DMS 273 (cell line): Measurements from ENCODE around the gene PACC1.
"Not testable (repeated sequence)": the region's sequence is repeated elsewhere in the genome, so short reads cannot be mapped to it uniquely, and the experiment has no call there.

Source experiments
- DNase-seq: peaks from one replicate; lab custom pipeline; 2025; ENCODE audit not compliant: unreplicated experiment; lab: John Stamatoyannopoulos, UW

Gene PACC1

GRCh38 chr1:212397171-212397570 lies 17.5 kb downstream of the PACC1 start:
- DNase-seq = no peak

- no peak for DNase-seq
Measured at GRCh38 chr1:212396638-212397037, 18.0 kb downstream of the PACC1 start.

- not testable (repeated sequence) for DNase-seq
Measured at GRCh38 chr1:212395678-212396437, 18.8 kb downstream of the PACC1 start.

GRCh38 chr1:212388985-212389716 lies 25.5 kb downstream of the PACC1 start:
- no peak for DNase-seq

GRCh38 chr1:212386029-212386428 lies 28.7 kb downstream of the PACC1 start:
- DNase-seq = no peak

GRCh38 chr1:212381397-212382035 lies 33.2 kb downstream of the PACC1 start:
- DNase-seq = no peak

- DNase-seq = no peak
Measured at GRCh38 chr1:212379366-212379765, 35.3 kb downstream of the PACC1 start.

- DNase-seq = no peak
Measured at GRCh38 chr1:212377644-212378043, 37.0 kb downstream of the PACC1 start.

- DNase-seq = no peak
Measured at GRCh38 chr1:212375986-212376385, 38.7 kb downstream of the PACC1 start.

GRCh38 chr1:212368073-212368484 lies 46.6 kb downstream of the PACC1 start:
- DNase-seq = peak; percentile 83

- no peak for DNase-seq
Measured at GRCh38 chr1:212367474-212368072, 47.1 kb downstream of the PACC1 start.

- DNase-seq = no peak
Measured at GRCh38 chr1:212366901-212367300, 47.8 kb downstream of the PACC1 start.

GRCh38 chr1:212364985-212365384 lies 49.7 kb downstream of the PACC1 start:
- no peak for DNase-seq

- DNase-seq = no peak
Measured at GRCh38 chr1:212359794-212360479, 54.7 kb downstream of the PACC1 start.

- no peak for DNase-seq
Measured at GRCh38 chr1:212355230-212355969, 59.3 kb downstream of the PACC1 start.

GRCh38 chr1:212354464-212354863 lies 60.2 kb downstream of the PACC1 start:
- no peak for DNase-seq

GRCh38 chr1:212353181-212353580 lies 61.5 kb downstream of the PACC1 start:
- DNase-seq = no peak

- no peak for DNase-seq
Measured at GRCh38 chr1:212351588-212352362, 62.9 kb downstream of the PACC1 start.

GRCh38 chr1:212346601-212347000 lies 68.1 kb downstream of the PACC1 start:
- DNase-seq = no peak
